Left lung (tissue), 10 donors: ENCODE results near the gene GDF10. TPM values are rescaled to one million over a fixed set of nuclear protein-coding genes. Genes with fewer than 3 reads are reported as not detected.

Experiments
- ATAC-seq: fragments of 200-7000 bp; cut with Tn5 transposase; one replicate; pipeline ENCODE4 v1.9.1; 2020; ENCODE audit warnings: moderate library complexity
- DNase-seq, 4 donors: peaks; one replicate each; pipeline ENCODE4 v3.0.0-alpha.2; 2013 to 2020
- H3K27ac ChIP-seq, 2 donors: fragments of 200-600 bp; sonication (generic) in 1 of 2; one replicate each; pipeline versions ENCODE4 v1.5.0 to v1.8.0; 2020 to 2021
- H3K27me3 ChIP-seq, 2 donors: fragments of 200-600 bp; sonication (generic) in 1 of 2; one replicate each; pipeline versions ENCODE4 v1.5.0 to v1.8.0; 2020 to 2021
- H3K36me3 ChIP-seq, 2 donors: fragments of 200-600 bp; sonication (generic) in 1 of 2; one replicate each; pipeline versions ENCODE4 v1.5.0 to v1.8.0; 2020 to 2021
- H3K4me1 ChIP-seq, 2 donors: fragments of 200-600 bp; one replicate each; pipeline ENCODE4 v1.8.0; 2021
- H3K4me3 ChIP-seq, 2 donors: fragments of 200-600 bp; sonication (generic) in 1 of 2; one replicate each; pipeline versions ENCODE4 v1.5.0 to v1.8.0; 2020 to 2021; ENCODE audit warnings: mild to moderate bottlenecking in 1 of 2
- H3K9me3 ChIP-seq, 2 donors: fragments of 200-600 bp; sonication (generic) in 1 of 2; one replicate each; pipeline versions ENCODE4 v1.5.0 to v1.8.0; 2020 to 2021
- intact Hi-C, 2 donors: fragments of 100-400 bp; cut with DNase I; formaldehyde crosslinking; loops; one replicate each; pipeline versions ENCODE4 v1.11.2 to v1.14.2; 2022
- polyA plus RNA-seq, 6 donors: library from polyadenylated mRNA; unstranded; fragments of 120-200 nt; gene quantifications; one replicate each; pipeline ENCODE4 v1.2.1, GENCODE V29; 2013; ENCODE audit not compliant: insufficient read length in 6 of 6
- total RNA-seq, 2 donors: library from RNA; stranded (reverse); fragmentation: NEBNext Ultra II Directional; extraction: Animal tissue kit (Norgen Biotek cat#: 25700); gene quantifications; one replicate each; pipeline ENCODE4 v1.2.1, GENCODE V29; 2021
- TF ChIP-seq, protein P1 (sequence below), 2 donors: fragments of 200-600 bp; sonication (generic) in 1 of 2; IDR thresholded peaks; one replicate each; pipeline versions ENCODE4 v1.5.0 to v1.8.0; 2021; ENCODE audit warnings: antibody characterized with exemption in 2 of 2
- donor health status: DM: no; HTN: yes; CAD: no.
- donor health status: DM: no; HTN: no; CAD: no.

The GDF10 gene
- total and polyA plus RNA-seq, 8 donors, result 9.4 to 169 (median 102) TPM

DNA sequence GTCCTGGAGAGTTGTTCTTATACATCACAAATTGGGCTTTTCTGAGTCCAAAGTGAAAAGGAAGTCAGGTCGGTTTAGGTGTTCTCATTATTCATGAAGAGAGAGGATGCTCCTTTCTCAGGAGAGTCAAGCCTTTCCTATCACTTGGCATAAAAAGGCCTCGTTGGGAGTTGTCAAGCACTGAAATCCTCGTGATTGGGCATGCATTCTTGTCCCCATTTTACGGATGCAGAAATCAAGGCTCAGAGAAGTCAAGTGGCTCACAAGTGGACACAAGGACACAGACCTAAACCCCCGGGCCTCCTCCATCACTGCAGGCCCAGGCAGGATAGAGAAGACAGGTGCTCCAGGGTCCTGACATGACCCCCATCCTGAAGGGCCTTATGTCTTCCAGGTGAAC is 56.7 kb downstream of the GDF10 start:
- Histone ChIP-seq H3K27me3 (no peaks in the 10 kb centered on the region), H3K9me3 (no peaks in the 10 kb centered on the region), H3K36me3 (no peaks in the 10 kb centered on the region), H3K4me3 (no peak overlapping the region), H3K27ac (no peak overlapping the region), H3K4me1 (no peaks in the 10 kb centered on the region)
- TF ChIP-seq, protein P1, sequence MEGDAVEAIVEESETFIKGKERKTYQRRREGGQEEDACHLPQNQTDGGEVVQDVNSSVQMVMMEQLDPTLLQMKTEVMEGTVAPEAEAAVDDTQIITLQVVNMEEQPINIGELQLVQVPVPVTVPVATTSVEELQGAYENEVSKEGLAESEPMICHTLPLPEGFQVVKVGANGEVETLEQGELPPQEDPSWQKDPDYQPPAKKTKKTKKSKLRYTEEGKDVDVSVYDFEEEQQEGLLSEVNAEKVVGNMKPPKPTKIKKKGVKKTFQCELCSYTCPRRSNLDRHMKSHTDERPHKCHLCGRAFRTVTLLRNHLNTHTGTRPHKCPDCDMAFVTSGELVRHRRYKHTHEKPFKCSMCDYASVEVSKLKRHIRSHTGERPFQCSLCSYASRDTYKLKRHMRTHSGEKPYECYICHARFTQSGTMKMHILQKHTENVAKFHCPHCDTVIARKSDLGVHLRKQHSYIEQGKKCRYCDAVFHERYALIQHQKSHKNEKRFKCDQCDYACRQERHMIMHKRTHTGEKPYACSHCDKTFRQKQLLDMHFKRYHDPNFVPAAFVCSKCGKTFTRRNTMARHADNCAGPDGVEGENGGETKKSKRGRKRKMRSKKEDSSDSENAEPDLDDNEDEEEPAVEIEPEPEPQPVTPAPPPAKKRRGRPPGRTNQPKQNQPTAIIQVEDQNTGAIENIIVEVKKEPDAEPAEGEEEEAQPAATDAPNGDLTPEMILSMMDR (IDR thresholded peaks at IDR 0.05), result no peak
- DNase-seq, result no peak
- ATAC-seq, result no peak
- intact Hi-C loops, result no loop called here

DNA sequence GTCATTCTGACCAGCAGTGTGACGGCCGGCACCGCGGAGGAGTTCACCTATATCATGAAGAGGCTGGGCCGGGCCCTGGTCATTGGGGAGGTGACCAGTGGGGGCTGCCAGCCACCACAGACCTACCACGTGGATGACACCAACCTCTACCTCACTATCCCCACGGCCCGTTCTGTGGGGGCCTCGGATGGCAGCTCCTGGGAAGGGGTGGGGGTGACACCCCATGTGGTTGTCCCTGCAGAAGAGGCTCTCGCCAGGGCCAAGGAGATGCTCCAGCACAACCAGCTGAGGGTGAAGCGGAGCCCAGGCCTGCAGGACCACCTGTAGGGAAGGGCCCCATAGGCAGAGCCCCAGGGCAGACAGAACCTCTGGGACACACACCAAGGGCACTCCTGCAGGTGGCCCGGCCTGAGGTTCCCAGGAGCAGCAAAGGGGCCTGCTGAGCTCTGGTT is 57.2 kb downstream of the GDF10 start:
- no peak overlapping the region for H3K4me3 ChIP-seq
- no peaks in the 10 kb centered on the region for H3K27me3 ChIP-seq
- intact Hi-C loops, result no loop called here
- H3K27ac ChIP-seq, result no peak overlapping the region
- TF ChIP-seq, protein P1 (IDR thresholded peaks at IDR 0.05), result no peak
- H3K36me3 ChIP-seq, result no peaks in the 10 kb centered on the region
- DNase-seq (no peak), ATAC-seq (no peak)
- H3K4me1 ChIP-seq, result no peaks in the 10 kb centered on the region
- no peaks in the 10 kb centered on the region for H3K9me3 ChIP-seq

- H3K27ac ChIP-seq, result no peak overlapping the region
- intact Hi-C loops, result no loop called here
- DNase-seq, result no peak
These were observed 57.9 kb downstream of the GDF10 start for GRCh38 chr10:47357911-47358310.

DNA sequence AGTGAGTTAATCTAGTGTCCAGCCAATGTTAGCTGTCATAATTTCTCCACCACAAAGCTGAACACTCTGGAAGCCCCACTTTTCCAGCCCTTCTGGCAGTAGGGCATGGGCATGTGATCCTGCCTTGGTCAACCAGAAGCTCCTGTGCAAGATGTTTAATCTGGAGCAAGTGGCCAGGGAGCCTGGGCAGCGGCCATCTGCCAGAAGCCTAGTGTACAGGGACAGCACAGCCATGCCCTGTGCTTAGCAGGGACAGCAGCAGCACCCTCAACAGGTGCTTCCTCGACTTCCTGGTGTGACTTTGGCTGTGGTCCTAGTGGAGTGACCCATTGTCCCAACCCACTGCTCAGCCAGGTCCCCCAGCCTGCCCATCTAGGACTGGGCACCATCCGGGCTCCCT is 58.5 kb downstream of the GDF10 start:
- intact Hi-C loops, result no loop called here
- DNase-seq, result no peak
- Histone ChIP-seq H3K27ac (no peak overlapping the region), H3K4me3 (no peak overlapping the region), H3K9me3 (no peaks in the 10 kb centered on the region), H3K4me1 (no peaks in the 10 kb centered on the region), H3K36me3 (no peaks in the 10 kb centered on the region), H3K27me3 (no peaks in the 10 kb centered on the region)
- TF ChIP-seq, protein P1 (IDR thresholded peaks at IDR 0.05), result no peak
- ATAC-seq, result no peak

More at GRCh38 chr10:47357911-47358310, 57.9 kb downstream of the GDF10 start:
- H3K4me3 ChIP-seq, result no peak overlapping the region
- no peaks in the 10 kb centered on the region for H3K4me1 ChIP-seq
- no peaks in the 10 kb centered on the region for H3K27me3 ChIP-seq
- H3K9me3 ChIP-seq, result no peaks in the 10 kb centered on the region
- no peaks in the 10 kb centered on the region for H3K36me3 ChIP-seq
- TF ChIP-seq, protein P1 (IDR thresholded peaks at IDR 0.05), result no peak
- no peak for ATAC-seq

GRCh38 chr10:47359101-47359500 is 59.1 kb downstream of the GDF10 start:
- H3K4me3 ChIP-seq, result no peak overlapping the region
- no peaks in the 10 kb centered on the region for H3K27me3 ChIP-seq
- TF ChIP-seq, protein P1 (IDR thresholded peaks at IDR 0.05), result no peak
- DNase-seq, result no peak
- no peaks in the 10 kb centered on the region for H3K9me3 ChIP-seq
- no peaks in the 10 kb centered on the region for H3K4me1 ChIP-seq
- no peak for ATAC-seq
- no peak overlapping the region for H3K27ac ChIP-seq
- intact Hi-C loops, result no loop called here
- no peaks in the 10 kb centered on the region for H3K36me3 ChIP-seq
